Measurements from ENCODE around the gene MARK3.
"Not testable (repeated sequence)": the region's sequence is repeated elsewhere in the genome, so short reads cannot be mapped to it uniquely, and the experiment has no call there.

Gene MARK3

DNA sequence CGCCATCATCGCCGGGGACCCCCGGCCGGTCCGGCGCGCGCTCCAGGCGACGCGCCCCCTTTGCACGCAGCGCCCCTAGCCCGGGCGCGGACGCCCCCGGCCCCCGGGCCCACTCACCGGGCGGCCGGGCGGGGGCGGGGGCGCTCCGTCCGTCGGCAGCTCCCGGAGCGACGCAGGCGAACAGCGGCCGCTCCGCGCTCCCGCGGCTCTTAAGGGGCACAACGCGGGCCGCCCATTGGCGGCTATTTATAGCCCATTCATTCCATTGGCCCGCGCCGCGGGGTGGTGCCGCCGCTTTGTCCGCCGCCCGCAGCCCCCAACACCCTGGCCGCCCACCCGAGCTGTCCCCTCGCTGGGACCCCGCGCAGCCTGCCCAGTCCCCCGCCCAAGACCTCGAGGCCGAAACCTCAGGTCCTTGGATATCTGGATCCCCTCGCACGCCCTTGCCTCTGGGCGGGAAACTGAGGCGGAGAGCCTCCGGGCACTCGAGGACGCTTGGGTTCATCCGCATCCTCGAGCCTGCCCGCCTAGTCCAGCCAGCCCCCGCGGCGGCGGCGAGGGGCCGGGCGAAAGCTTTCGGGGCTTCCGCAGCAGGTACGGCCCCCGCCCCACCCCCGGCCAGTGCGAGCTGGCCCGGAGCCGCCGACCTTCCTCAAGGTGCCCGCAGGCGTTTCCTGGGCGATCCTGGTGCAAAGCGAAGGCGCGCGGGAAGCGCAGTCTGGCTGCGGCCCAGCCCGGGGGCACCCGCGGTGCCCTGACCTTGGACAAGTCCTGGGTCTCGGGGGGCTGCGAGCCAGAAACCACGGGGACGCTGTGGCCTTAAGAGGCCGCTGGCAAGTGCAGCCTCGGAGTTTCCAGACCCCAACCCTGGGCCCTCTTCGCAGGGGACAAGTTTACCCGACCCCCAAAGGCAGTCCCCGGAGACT, 137.7 kb downstream of the MARK3 start, which contains the start of gene CKB:
CKB (minus strand) TSS at position 182 of the 926 bp plus-strand sequence. CDS start 337 bp downstream, outside the sequence.
- TF ChIP-seq CTCF (IDR thresholded peaks at IDR 0.05; ENCODE audit: borderline replicate concordance, insufficient read depth, low read depth, low read length), result no peak
- peak within 1 kb of the TSS; percentile 41 for H3K4me3 ChIP-seq (ENCODE audit: low read depth, low read length)

GRCh38 chr14:103523575-103523954, 138.3 kb downstream of the MARK3 start:
- TF ChIP-seq CTCF (IDR thresholded peaks at IDR 0.05; ENCODE audit: borderline replicate concordance, insufficient read depth, low read depth, low read length), result no peak
- no peak overlapping the region for H3K4me3 ChIP-seq (ENCODE audit: low read depth, low read length)

GRCh38 chr14:103524002-103524935, 139.1 kb downstream of the MARK3 start:
- H3K4me3 ChIP-seq (ENCODE audit: low read depth, low read length), result no peak overlapping the region
- TF ChIP-seq CTCF (IDR thresholded peaks at IDR 0.05; ENCODE audit: borderline replicate concordance, insufficient read depth, low read depth, low read length), result no peak

DNA sequence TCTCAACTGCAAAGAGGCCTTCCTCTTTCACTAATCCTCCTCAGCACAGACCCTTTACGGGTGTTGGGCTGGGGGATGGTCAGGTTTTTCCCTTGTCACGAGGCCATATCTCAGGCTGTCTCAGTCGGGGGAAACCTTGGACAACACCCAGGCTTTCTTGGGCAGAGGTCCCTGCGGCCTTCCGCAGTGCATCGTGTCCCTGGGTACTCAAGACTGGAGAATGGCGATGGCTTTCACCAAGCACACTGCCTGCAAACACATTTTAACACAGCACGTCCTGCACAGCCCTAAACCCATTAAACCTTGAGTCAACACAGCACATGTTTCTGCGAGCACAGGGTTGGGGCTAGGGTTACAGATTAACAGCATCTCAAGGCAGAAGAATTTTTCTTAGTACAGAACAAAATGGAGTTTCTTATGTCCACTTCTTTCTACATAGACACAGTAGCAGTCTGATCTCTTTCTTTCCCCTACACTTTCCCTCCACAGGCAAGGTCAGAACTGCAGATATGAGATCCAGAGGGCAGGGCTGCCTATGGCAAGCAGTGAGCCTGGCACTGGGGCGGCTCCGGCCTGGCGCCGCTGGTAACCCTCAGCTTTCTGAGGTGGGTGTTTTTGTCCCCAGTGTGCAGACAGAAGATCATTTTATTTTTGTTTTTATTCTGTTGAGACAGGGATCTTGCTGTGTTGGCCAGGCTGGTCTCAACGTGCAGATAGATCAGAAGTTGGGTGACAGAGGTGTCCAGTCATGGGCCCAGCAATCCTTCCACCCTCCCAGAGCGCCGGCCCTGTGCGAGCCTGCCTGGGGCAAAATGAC, 140.4 kb downstream of the MARK3 start:
- H3K4me3 ChIP-seq (ENCODE audit: low read depth, low read length), result not testable (repeated sequence)

DNA sequence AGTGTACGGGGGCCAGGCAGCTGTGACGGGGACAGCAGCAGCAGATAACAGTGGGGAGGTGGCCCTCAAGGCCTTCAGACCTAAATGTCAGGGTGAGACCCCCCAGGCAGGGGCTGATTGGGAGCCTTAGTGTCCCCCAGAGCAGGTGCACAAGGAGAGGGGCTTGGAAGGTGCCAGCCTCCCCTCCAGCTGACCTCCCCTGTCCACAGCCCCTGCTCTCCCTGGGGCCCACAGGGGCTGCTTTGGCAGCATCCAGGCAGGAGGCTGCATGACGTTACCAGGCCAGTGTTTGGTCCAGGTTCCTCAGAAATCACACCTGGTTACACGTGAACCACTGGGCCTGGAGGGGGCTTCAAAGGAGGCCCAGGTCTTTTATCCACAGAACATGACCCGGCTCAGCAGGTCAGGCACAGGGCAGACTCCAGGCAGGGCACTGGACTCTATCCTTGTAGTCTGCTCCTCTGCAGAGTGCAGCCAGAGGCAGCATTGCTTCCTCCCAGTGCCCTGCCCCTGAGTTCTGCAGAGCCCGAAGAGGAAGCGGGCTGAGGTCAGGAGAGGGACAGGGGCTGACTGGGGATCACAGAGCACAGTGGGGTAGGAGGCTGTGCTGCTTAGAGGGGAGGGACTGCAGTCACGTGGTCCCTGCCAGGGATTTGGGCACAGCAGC, 141.2 kb downstream of the MARK3 start:
- no peak overlapping the region for H3K4me3 ChIP-seq (ENCODE audit: low read depth, low read length)
- TF ChIP-seq CTCF (IDR thresholded peaks at IDR 0.05; ENCODE audit: borderline replicate concordance, insufficient read depth, low read depth, low read length), result no peak

DNA sequence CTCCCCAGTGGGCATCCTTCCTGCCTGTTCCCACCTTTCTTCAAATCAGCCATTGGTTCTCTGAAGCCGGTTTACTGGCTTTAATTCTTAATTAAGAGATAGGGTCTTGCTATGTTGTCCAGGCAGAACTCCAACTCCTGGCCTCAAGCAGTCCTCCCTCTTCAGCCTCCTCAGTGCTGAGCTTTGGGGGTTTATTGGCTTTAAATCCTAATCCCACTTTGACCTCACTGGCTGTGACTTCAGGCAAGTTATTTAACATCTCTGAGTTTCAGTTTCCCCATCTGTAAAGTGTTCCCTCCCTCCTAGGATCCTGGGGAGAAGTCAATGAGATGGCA, 141.7 kb downstream of the MARK3 start:
- TF ChIP-seq CTCF (IDR thresholded peaks at IDR 0.05; ENCODE audit: borderline replicate concordance, insufficient read depth, low read depth, low read length), result no peak
- no peak overlapping the region for H3K4me3 ChIP-seq (ENCODE audit: low read depth, low read length)
